Pancreas (tissue), 10 donors: ENCODE data around the gene NUB1. TPM values are rescaled to one million over a fixed set of nuclear protein-coding genes. Genes with fewer than 3 reads are reported as not detected.

Source experiments
- ATAC-seq, 4 donors: fragments of 200-7000 bp; cut with Tn5 transposase; one replicate each; pipeline versions ENCODE4 v1.8.0 to v1.9.1; 2020; ENCODE audit warnings: mild to moderate bottlenecking in 4 of 4, moderate library complexity in 4 of 4
- DNase-seq, 6 donors: peaks; one replicate each; pipeline ENCODE4 v3.0.0-alpha.2; 2020
- FAIRE-seq: peaks from 2 replicates; lab custom pipeline; 2012; peaks lifted over from hg19 to GRCh38; lab: Jason Lieb, UNC
- H3K27ac ChIP-seq, 4 donors: fragments of 200-600 bp; sonication (generic); 1 replicate in 3 of 4; 2 replicates in 1 of 4; pipeline versions ENCODE4 v1.5.0 to v1.8.0; 2020
- H3K27me3 ChIP-seq, 4 donors: fragments of 200-600 bp; one replicate each; pipeline ENCODE4 v1.8.0; 2021
- H3K36me3 ChIP-seq, 3 donors: fragments of 200-600 bp; sonication (generic) in 1 of 3; one replicate each; pipeline versions ENCODE4 v1.5.0 to v1.8.0; 2020 to 2021
- H3K4me1 ChIP-seq, 3 donors: fragments of 200-600 bp; one replicate each; pipeline ENCODE4 v1.8.0; 2021
- H3K4me3 ChIP-seq, 4 donors: fragments of 200-600 bp; sonication (generic) in 2 of 4; one replicate each; pipeline versions ENCODE4 v1.5.0 to v1.8.0; 2020 to 2021
- H3K9me3 ChIP-seq, 4 donors: fragments of 200-600 bp; one replicate each; pipeline ENCODE4 v1.8.0; 2021
- CTCF ChIP-seq, 4 donors: fragments of 200-600 bp; sonication (generic) in 3 of 4; IDR thresholded peaks; one replicate each; pipeline versions ENCODE4 v1.5.0 to v1.8.0; 2021; ENCODE audit warnings: antibody characterized with exemption in 4 of 4
- whole genome bisulfite sequencing, 2 donors: extraction: QIAGEN DNeasy Blood & Tissue Kit; methylation state at CpG; one replicate each; pipeline ENCODE4 v1.1.7; 2013; 5-methylcytosine and 5-hydroxymethylcytosine counted together
- intact Hi-C, 3 donors: fragments of 100-400 bp; cut with DNase I; formaldehyde crosslinking; loops; one replicate each; pipeline versions ENCODE4 v1.11.1 to v1.14.2; 2022
- polyA plus RNA-seq, 2 donors: library from polyadenylated mRNA; stranded (reverse); fragments of 200-250 nt; gene quantifications; one replicate each; pipeline ENCODE4 v1.2.3, GENCODE V29; 2013
- total RNA-seq, 6 donors: library from RNA; stranded (reverse); fragmentation: NEBNext Ultra II Directional in 4 of 6; extraction: Animal tissue kit (Norgen Biotek cat#: 25700) in 4 of 6; gene quantifications; one replicate each; pipeline versions ENCODE4 v1.2.1 to v1.2.4, GENCODE V29; 2021 to 2023
- donor health status: healthy with polysubstance abuse.
- donor health status: DM: no; HTN: no; CAD: no; lungs with moderate emphysema.
- donor health status: DM: no; HTN: no; CAD: no.
- donor health status: control.
- donor health status: control.
- donor health status: Bipolar disorder and iron deficiency.
- donor health status: DM: yes; HTN: yes; CAD: no.
- donor health status: DM: no; HTN: no; CAD: no.
- donor health status: DM: no; HTN: no; CAD: no.
- donor health status: DM: yes; HTN: yes; CAD: no.

The NUB1 gene
- total and polyA plus RNA-seq, 8 donors, result 19.5 to 30.6 (median 23.8) TPM

- peaks cover under 1 to 20% (median 4%) of the 10 kb centered on the region in 3 donors for H3K4me1 ChIP-seq
- H3K27me3 ChIP-seq, result no peaks in the 10 kb centered on the region
- intact Hi-C loops, result loop anchor here in 2 of 3 donors (2.0 to 5.0 kb wide), 2 partner anchors 34 to 36 kb away; no protein-coding TSS in a partner anchor
- H3K36me3 ChIP-seq, result peaks cover 0 to 42% (median 15%) of the 10 kb centered on the region in 3 donors
- 50 to 62% methylated on average over 8 of the region's 8 CpGs for WGBS, 2 donors
- ATAC-seq, result peak in 1 of 4 donors; percentile 18
- no peak for DNase-seq
- FAIRE-seq, result no peak
- no peak overlapping the region for H3K27ac ChIP-seq
- no peak for TF ChIP-seq CTCF (IDR thresholded peaks at IDR 0.05)
- H3K9me3 ChIP-seq, result no peaks in the 10 kb centered on the region
- H3K4me3 ChIP-seq, result no peak overlapping the region
Observed at GRCh38 chr7:151351027-151351426, 9.4 kb downstream of the NUB1 start.

- ATAC-seq (no peak), FAIRE-seq (no peak), DNase-seq (no peak)
- H3K27ac ChIP-seq, result no peak overlapping the region
- no peak for TF ChIP-seq CTCF (IDR thresholded peaks at IDR 0.05)
- no peaks in the 10 kb centered on the region for H3K9me3 ChIP-seq
- WGBS, 2 donors, result 79 to 84% methylated on average over 6 of the region's 6 CpGs
- peaks cover 0 to 17% (median 4%) of the 10 kb centered on the region in 3 donors for H3K4me1 ChIP-seq
- no peaks in the 10 kb centered on the region for H3K27me3 ChIP-seq
- intact Hi-C loops, result loop anchor here in 2 of 3 donors (2.0 to 5.0 kb wide), 2 partner anchors 35 to 37 kb away; no protein-coding TSS in a partner anchor
- H3K36me3 ChIP-seq, result peaks cover 0 to 44% (median 18%) of the 10 kb centered on the region in 3 donors
- no peak overlapping the region for H3K4me3 ChIP-seq
Observed at GRCh38 chr7:151351967-151352366, 10.4 kb downstream of the NUB1 start.

GRCh38 chr7:151352512-151352911 lies 10.9 kb downstream of the NUB1 start:
- Histone ChIP-seq H3K4me3 (no peak overlapping the region), H3K27ac (no peak overlapping the region), H3K9me3 (no peaks in the 10 kb centered on the region), H3K4me1 (peaks cover 0 to 17% (median 4%) of the 10 kb centered on the region in 3 donors), H3K27me3 (no peaks in the 10 kb centered on the region), H3K36me3 (peaks cover 0 to 49% (median 24%) of the 10 kb centered on the region in 3 donors)
- no peak for ATAC-seq
- no peak for DNase-seq
- WGBS, 2 donors, result 74 to 95% methylated on average over 5 of the region's 5 CpGs
- no peak for TF ChIP-seq CTCF (IDR thresholded peaks at IDR 0.05)
- intact Hi-C loops, result loop anchor here in 1 of 3 donors (5.0 kb wide), 1 partner anchor 35 kb away; no protein-coding TSS in a partner anchor
- no peak for FAIRE-seq

GRCh38 chr7:151361193-151361959 lies 19.8 kb downstream of the NUB1 start:
- intact Hi-C loops, result no loop called here
- ATAC-seq (no peak), DNase-seq (no peak), FAIRE-seq (no peak)
- WGBS, 2 donors, result 88 to 93% methylated on average over 3 of the region's 3 CpGs
- no peaks in the 10 kb centered on the region for H3K4me1 ChIP-seq
- TF ChIP-seq CTCF (IDR thresholded peaks at IDR 0.05), result no peak
- H3K27me3 ChIP-seq, result no peaks in the 10 kb centered on the region
- peaks cover 0 to 57% (median 22%) of the 10 kb centered on the region in 3 donors for H3K36me3 ChIP-seq
- no peak overlapping the region for H3K4me3 ChIP-seq
- H3K9me3 ChIP-seq, result no peaks in the 10 kb centered on the region
- no peak overlapping the region for H3K27ac ChIP-seq

GRCh38 chr7:151363182-151363581 lies 21.6 kb downstream of the NUB1 start:
- Histone ChIP-seq H3K27me3 (no peaks in the 10 kb centered on the region), H3K4me3 (no peak overlapping the region), H3K4me1 (no peaks in the 10 kb centered on the region), H3K9me3 (no peaks in the 10 kb centered on the region), H3K27ac (no peak overlapping the region), H3K36me3 (peaks cover 0 to 41% (median 13%) of the 10 kb centered on the region in 3 donors)
- WGBS, 2 donors, result 89 to 92% methylated on average over 1 of the region's 1 CpG
- FAIRE-seq (no peak), DNase-seq (no peak), ATAC-seq (no peak)
- intact Hi-C loops, result no loop called here
- no peak for TF ChIP-seq CTCF (IDR thresholded peaks at IDR 0.05)
